NT2/D1 (cell line): ENCODE data around the gene PIMREG.

Experiments used
- DNase-seq: peaks from one replicate; pipeline ENCODE4 v3.0.0-alpha.2; 2011; ENCODE audit warnings: low read depth, low spot score
- H3K27me3 ChIP-seq: 2 replicates; pipeline ENCODE4 v1.6.0; 2011; ENCODE audit warnings: mild to moderate bottlenecking; ENCODE audit not compliant: insufficient read length, insufficient read depth
- H3K36me3 ChIP-seq: 2 replicates; pipeline ENCODE4 v1.6.1; 2011; ENCODE audit warnings: mild to moderate bottlenecking, low read length, mixed read lengths; ENCODE audit not compliant: insufficient read depth, insufficient read length
- H3K4me1 ChIP-seq: 2 replicates; pipeline ENCODE4 v1.5.1; 2011; ENCODE audit not compliant: insufficient read depth, insufficient read length
- H3K4me3 ChIP-seq: 2 replicates; pipeline ENCODE4 v1.5.1; 2011; ENCODE audit warnings: low read depth; ENCODE audit not compliant: insufficient read length
- H3K9ac ChIP-seq: 2 replicates; pipeline ENCODE4 v1.6.0; 2011; ENCODE audit warnings: low read depth; ENCODE audit not compliant: insufficient read length
- H3K9me3 ChIP-seq: 2 replicates; pipeline ENCODE4 v1.5.1; 2011; ENCODE audit warnings: mild to moderate bottlenecking, low read length; ENCODE audit not compliant: insufficient read depth
- SUZ12 ChIP-seq: IDR thresholded peaks from 2 replicates; pipeline ENCODE4 v1.6.1; 2011; ENCODE audit not compliant: insufficient read length, insufficient read depth; ENCODE audit errors: extremely low read depth
- YY1 ChIP-seq: IDR thresholded peaks from 2 replicates; pipeline ENCODE4 v1.6.1; 2011; ENCODE audit not compliant: insufficient read length, insufficient read depth
- ZNF274 ChIP-seq: IDR thresholded peaks from 2 replicates; pipeline ENCODE4 v1.6.1; 2011; ENCODE audit warnings: mild to moderate bottlenecking, low read depth, low read length

The PIMREG gene

DNA sequence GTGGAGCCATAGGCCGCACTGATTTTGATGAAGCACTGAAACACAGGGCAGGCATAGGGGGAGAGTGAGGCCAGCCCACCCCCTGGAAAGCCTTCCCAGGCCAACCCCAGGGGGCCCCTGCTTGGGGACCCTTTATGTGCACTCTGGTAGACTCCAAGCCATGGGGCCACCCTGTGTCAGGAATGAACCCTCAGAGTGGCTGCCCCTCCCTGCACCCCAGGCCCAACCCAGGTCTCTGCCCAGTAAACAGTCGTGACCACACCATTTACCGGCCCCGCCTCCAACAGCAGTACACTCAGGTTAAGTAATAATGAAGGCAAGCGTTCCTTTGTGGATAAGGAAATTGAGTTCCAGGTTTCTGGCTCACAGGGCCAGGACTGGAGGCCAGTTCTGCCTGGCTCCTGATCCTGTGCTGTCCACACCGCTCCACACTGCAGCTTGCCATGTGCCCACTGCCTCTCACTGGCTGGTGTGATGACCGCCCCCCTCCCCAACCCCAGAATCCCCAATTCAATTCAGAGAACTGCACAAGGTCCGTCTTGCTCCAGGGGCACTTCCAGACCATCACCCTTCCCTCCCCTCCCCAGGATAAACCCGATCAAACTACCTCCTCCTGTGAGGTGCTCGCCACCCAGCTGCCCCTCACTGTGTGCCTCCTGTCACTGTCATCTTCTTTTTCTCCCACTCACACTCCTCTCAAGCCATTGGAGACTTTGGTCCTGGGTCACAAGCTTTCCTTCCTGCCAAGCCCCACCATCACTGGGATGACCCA, 13.6 kb downstream of the PIMREG start:
- H3K27me3 ChIP-seq, result no peaks in the 10 kb centered on the region
- no peak overlapping the region for H3K9ac ChIP-seq
- TF ChIP-seq ZNF274, result no peak
- no peak for TF ChIP-seq SUZ12
- no peak for TF ChIP-seq YY1
- no peaks in the 10 kb centered on the region for H3K9me3 ChIP-seq
- peaks cover 28% of the 10 kb centered on the region for H3K4me1 ChIP-seq
- no peak for DNase-seq
- no peaks in the 10 kb centered on the region for H3K36me3 ChIP-seq
- H3K4me3 ChIP-seq, result no peak overlapping the region

DNA sequence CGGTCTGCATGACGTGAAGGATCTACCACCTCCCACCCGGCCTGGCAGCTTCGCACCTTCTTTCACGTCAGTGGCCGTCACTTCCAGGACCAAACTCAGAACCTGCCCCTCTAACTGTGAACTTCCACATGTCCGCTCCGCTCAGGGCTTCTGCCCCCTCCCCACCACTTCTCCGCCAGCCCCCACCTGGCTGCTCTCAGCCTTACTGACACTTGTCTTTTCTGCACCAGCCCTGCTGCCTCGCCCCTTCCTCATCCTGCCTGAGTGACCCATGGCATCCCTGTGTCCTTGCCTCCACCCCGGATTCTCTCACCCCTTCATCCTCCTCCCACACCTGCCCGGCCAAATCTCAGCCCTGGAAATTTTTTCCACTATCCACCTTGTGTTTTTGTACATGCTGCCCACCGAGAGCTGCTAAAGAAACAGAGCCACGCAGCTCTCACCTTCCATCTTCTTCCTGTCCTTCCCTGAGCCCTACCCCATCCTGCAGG, 14.2 kb downstream of the PIMREG start:
- no peaks in the 10 kb centered on the region for H3K36me3 ChIP-seq
- no peaks in the 10 kb centered on the region for H3K9me3 ChIP-seq
- peaks cover 29% of the 10 kb centered on the region for H3K4me1 ChIP-seq
- no peak overlapping the region for H3K4me3 ChIP-seq
- H3K9ac ChIP-seq, result no peak overlapping the region
- no peaks in the 10 kb centered on the region for H3K27me3 ChIP-seq
- DNase-seq, result no peak
- TF ChIP-seq ZNF274 (no peak), SUZ12 (no peak), YY1 (no peak)

DNA sequence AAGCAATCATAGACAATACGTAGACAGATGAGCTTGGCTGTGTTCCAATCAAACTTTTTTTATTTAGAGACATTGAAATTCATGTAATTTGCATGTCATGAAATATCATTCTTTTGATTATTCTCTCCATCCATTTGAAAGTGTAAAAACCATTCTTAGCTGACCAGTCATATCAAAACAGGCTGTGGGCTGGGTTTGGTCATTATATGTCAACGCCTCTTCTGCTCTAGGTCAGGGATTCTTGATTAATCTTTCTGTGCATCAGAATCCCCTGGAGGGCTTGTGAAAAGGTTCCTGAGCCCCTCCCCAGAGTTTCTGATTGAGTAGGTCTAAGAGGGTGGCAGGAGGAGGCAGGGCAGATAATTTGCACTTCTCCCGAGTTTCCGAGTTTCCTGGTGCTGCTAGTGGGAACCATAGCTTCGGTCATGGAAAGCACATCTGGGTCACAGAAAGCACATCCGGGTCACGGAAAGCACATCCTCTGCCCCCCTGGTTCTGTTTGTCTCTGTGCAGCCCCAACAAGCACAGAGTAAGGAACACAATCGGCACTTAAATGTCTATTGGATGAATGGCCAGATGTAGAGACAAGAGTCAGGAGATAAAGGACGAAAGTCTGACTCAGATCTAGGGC, 16.4 kb downstream of the PIMREG start:
- DNase-seq, result no peak
- Histone ChIP-seq H3K9ac (peak overlapping the region; percentile 64), H3K9me3 (no peaks in the 10 kb centered on the region), H3K4me3 (no peak overlapping the region), H3K36me3 (no peaks in the 10 kb centered on the region), H3K27me3 (no peaks in the 10 kb centered on the region), H3K4me1 (peaks cover 21% of the 10 kb centered on the region)
- TF ChIP-seq ZNF274 (no peak), SUZ12 (no peak), YY1 (no peak)

DNA sequence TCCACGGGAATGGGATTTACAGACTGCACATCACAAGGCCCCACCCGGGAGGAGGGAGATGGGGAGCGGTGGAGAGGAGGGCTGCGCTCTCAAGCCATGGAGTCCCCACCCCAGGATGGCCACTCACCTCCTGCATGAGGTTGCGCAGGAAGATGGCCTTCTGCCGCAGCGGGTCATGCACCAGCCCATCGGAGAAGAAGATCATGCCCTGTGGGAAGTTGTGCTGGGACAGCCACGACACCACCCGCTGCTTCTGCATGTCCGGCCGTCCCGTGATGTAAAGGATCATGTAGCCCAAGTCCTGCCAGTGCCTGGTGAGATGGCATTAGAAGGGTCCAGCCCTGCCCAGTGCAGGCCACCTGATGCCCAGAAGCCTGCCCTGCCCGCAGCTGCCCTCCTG, 17.0 kb downstream of the PIMREG start:
- Histone ChIP-seq H3K4me1 (peaks cover 21% of the 10 kb centered on the region), H3K36me3 (no peaks in the 10 kb centered on the region), H3K9me3 (no peaks in the 10 kb centered on the region), H3K27me3 (no peaks in the 10 kb centered on the region), H3K4me3 (no peak overlapping the region), H3K9ac (peak overlapping the region; percentile 64)
- TF ChIP-seq ZNF274, result no peak
- no peak for TF ChIP-seq SUZ12
- no peak for TF ChIP-seq YY1
- DNase-seq, result no peak

DNA sequence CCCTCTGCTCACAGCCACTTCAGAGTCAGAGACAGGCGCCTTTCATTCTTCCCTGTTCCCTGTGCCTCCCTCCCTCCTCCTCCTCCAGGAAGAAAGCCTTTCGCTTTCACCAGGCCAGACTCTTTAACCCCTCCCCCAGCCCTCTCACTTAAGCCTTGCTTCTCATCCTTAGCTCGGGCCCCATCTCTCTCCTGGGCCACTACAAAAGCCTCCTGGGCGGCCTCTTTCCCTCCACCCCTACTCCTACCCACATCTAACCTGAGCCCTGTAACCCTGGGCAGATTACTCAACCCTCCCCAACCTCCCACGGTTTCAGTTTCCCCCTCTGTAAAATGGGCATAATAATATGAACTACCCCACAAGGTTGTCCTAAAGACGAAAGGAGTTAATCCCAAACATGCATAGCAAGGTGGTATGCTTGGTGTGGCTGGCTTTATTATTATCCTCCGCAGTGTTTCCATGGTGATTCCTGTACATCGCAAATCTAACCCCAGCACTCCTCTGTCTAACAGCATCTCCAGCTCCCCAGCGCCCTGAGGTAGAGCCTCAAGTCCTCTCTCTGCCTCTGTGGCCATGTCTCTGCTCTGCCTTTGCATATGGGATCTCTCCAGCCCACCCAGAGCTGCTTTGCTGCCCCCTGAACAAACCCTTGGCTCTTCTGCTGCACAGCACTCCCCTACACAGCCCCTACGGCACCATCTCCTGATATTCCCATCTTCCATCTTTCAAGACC, 17.7 kb downstream of the PIMREG start:
- no peaks in the 10 kb centered on the region for H3K9me3 ChIP-seq
- no peak overlapping the region for H3K4me3 ChIP-seq
- peak overlapping the region; percentile 64 for H3K9ac ChIP-seq
- DNase-seq, result peak; percentile 73
- peaks cover 17% of the 10 kb centered on the region for H3K4me1 ChIP-seq
- no peaks in the 10 kb centered on the region for H3K36me3 ChIP-seq
- no peaks in the 10 kb centered on the region for H3K27me3 ChIP-seq
- TF ChIP-seq SUZ12 (no peak), YY1 (no peak), ZNF274 (no peak)

DNA sequence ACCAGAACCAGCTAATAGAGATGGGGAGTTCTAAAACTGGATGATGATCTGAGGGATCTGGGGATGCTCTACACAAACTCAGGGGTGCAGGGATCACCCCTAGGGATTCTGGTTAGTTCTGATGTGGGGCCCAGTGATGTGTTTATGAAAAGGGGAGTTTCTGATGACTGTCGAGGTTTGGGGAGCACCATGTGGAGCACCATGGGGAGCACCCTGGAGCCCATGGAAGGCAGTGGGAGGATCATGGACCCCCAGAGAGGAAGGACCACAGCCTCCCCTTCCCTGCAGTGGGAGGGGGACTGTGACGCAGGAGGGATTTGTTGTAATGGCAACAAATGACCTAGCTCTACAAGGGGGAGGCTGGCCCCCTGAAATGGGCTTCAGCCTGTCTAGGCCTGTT, 18.4 kb downstream of the PIMREG start:
- TF ChIP-seq YY1, result no peak
- TF ChIP-seq SUZ12, result no peak
- TF ChIP-seq ZNF274, result no peak
- DNase-seq, result no peak
- H3K36me3 ChIP-seq, result no peaks in the 10 kb centered on the region
- peak overlapping the region; percentile 67 for H3K9ac ChIP-seq
- H3K4me1 ChIP-seq, result peaks cover 16% of the 10 kb centered on the region
- no peaks in the 10 kb centered on the region for H3K27me3 ChIP-seq
- H3K9me3 ChIP-seq, result no peaks in the 10 kb centered on the region
- H3K4me3 ChIP-seq, result no peak overlapping the region
